ENCODE measurements around the gene LNPEP.

LNPEP gene

DNA sequence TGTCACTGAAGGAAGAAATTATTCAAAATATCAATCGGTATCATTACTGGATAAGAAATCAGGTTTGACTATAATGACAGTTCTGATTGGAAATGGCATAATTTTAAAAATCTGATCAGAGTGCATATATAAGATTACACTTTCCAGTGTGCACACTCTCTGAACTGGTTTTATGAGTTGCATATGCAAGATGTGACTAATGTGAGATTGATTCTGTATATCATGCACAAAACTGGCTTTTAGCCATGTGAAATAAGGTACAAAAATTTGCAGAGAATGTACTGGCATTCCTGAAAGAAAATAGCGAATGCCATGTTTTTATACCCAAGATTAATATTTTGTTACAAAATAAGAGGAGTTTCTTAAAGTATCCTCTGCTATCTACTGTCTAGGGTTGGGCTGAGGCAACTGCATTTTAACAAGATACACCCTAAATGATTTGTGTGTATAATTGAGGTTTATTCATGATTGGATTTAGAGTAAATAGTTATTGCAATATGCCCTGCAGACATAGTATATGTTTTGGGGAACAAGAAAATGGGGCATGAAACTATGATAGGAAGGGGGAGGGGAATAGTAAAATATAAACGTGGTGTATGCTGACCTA lies 70.7 kb downstream of the LNPEP start:
- no peak for DNase-seq

GRCh38 chr5:97009212-97009898 lies 73.5 kb downstream of the LNPEP start:
- DNase-seq = peak; percentile 94

DNA sequence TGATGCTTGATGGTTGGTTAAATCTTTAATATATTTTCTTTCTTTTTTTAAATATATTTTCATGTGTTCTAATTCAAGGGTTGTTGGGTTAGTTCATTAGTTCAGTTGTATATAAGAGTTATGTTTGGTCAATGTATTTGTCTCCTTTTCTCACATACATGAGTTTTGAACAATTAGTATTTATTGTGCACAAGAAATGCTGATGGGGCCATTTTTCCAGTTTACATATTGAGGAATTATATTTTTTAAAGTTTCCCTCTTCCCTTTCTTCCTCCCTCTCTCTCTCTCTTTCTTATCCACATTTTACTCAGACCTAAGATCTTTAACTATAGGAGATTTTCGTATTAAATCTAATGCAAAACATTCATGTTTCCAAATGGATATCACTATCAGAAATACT lies 74.0 kb downstream of the LNPEP start:
- DNase-seq = no peak

- DNase-seq = no peak
Measured at GRCh38 chr5:97010606-97011005, 74.7 kb downstream of the LNPEP start.

GRCh38 chr5:97011567-97011966 lies 75.7 kb downstream of the LNPEP start:
- no peak for DNase-seq

DNA sequence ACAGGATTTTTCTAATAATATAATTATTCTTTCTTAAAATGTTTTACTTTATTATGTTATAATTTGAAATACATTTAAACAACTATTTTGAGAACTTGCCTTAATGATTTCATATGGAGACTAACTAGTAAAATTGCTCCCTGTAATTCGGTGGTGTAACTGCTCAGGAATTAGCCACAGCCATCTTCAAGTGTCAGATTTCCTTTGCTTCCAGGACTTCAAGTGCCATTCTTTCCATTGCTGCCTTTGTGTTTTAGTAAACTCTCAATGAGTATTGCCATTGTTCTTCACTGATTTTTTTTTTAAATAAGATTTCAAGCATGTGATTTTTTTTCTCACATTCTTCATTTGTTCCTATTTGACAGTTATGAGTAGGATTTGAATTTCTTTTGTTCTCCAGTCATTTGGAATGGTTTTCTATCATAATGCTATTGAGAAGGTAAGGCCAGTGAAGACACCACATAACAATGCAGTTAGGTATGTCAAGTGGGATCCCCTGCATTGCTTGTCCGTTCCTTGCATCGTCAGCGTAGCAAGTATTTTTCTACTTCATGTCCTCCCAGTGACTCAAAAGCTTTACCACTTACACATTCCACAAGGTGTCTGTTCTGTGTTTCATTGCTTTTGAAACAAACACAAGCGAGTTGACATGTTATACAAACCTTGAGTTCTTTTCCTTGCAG lies 83.7 kb downstream of the LNPEP start:
- DNase-seq = no peak

DNA sequence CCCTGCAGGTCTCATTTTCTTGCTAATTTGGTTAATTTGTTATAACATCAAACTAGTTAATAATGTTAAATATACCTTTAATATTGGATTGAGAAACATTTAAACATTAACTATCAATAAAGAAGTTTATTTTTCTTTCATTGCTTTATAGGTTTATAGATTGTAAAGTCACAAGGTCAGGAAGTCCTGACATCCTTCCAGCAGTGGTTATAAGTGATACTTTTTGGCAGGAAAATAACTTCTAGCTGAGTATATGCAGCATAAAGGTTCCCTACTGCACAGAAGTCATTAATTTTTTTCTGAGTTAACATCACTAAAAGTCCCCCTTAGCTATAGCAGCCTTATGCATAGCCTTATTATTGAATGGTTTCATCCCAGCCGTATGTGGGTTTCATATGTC lies 85.5 kb downstream of the LNPEP start:
- no peak for DNase-seq

DNA sequence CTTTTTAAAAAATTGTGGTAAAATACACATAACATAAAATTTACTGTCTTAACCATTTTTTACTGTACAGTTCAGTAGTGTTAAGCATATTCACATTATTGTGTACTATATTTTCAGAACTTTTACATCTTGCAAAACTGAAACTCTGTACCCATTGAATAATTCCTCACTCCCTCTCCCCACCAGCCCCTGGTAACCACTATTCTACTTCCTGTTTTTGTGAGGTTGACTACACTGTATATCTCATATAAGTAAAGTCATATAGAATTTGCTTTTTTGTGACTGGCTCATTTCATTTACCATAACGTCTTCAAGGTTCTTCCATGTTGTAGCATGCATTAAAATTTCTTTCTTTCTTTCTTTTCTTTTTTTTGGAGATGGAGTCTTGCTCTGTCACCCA lies 87.0 kb downstream of the LNPEP start:
- peak; percentile 60 to 63 for DNase-seq

DNA sequence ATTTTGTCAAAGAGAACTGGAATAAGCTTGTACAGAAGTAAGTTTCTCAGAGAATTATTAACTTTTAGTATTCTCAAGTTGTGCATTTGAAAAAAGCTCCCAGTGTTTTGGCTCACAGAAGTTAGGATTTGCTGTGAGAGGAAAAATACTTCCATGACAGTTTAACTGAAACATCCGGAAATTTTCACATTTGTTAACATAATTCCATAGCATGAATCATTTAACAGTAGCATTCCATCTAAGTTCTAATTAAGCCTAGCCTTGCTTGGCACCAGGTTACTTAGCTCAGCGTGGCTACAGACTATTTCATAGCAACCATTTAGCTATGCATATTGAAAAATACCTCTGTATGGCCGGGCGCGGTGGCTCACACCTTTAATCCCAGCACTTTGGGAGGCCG lies 90.8 kb downstream of the LNPEP start:
- no peak for DNase-seq

GRCh38 chr5:97037819-97038218 lies 101.9 kb downstream of the LNPEP start:
- no peak for DNase-seq

GRCh38 chr5:97041239-97041638 lies 105.4 kb downstream of the LNPEP start:
- DNase-seq = no peak

DNA sequence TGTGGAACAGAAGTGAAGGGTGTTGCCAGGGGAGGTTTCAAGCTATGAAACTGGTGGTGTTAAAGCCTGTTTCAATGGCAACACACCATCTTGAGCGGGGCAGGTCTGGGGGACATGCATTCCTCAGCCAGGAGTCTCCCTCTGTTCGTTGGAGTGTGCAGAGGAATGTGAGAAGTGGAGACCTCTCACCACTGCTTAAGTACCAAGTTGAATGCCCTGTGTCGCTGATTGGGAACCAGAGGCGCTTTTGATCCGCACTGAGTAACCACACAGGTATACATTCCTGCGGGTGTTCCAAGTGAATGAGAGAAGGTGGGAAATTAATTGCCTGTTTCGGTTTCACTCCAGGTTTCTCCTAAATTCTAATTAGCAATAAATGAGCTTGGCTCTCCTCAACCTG lies 107.1 kb downstream of the LNPEP start:
- no peak for DNase-seq

DNA sequence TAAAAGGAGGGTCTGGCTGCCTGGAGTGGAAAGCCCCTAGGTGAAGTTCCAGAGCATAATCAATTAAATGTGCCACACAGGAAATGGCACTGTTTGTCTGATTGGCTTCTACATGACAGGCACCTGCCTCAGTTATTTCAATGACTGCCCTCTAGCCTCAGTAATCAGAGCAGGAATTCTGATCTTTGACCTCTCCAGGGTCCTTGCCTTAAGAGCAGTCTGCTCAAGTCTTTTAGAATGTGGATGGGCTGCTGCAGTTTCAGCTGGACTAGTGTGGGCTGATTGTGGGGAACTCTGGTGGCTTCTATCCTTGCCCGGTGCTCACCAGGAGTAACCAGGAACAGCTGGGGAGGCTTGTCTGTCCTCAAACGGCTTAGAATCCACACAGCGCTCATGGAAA lies 107.6 kb downstream of the LNPEP start:
- DNase-seq = no peak

- DNase-seq = no peak
Measured at GRCh38 chr5:97044052-97044451, 108.2 kb downstream of the LNPEP start.

GRCh38 chr5:97046270-97046982 lies 110.5 kb downstream of the LNPEP start:
- DNase-seq = peak; percentile 3 to 5

DNA sequence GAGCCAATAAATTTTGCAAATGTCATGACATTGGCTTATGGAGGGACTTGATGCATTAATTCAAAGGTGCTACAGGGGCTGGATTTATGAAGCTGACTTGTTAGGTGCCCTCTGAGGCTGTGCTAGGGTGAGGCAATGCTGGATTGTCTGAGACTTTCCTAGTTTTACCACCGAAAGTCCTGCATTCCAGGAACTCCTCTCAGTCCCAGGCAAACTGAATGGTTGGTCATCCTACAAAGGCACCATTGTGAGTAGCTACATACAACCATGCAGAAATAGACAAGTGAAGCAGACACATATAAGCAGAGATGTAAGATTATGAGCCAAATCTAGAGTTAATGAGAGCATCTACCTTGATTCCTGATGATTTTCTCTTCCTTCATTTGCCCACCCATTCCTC lies 111.2 kb downstream of the LNPEP start:
- no peak for DNase-seq

- no peak for DNase-seq
Measured at GRCh38 chr5:97049175-97049574, 113.3 kb downstream of the LNPEP start.

DNA sequence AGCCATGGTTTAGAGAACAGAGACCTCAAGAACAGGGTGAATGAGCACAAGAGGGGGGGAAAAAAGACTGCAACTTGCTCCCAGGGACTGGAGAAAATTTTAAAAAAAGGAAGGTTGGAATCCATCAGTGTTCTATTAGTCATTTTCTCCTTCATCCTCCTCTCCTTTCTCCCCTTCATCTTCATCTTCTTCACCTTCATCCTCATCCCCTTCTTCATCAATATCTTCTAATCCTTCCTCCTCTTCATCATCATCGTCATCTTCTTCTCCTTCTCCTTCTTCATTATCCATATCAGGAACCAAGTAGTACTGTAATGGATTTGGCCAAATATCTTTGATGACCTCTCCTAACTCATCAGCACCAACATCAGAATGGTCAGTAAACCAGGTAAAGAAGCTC lies 120.4 kb downstream of the LNPEP start:
- DNase-seq = no peak

DNA sequence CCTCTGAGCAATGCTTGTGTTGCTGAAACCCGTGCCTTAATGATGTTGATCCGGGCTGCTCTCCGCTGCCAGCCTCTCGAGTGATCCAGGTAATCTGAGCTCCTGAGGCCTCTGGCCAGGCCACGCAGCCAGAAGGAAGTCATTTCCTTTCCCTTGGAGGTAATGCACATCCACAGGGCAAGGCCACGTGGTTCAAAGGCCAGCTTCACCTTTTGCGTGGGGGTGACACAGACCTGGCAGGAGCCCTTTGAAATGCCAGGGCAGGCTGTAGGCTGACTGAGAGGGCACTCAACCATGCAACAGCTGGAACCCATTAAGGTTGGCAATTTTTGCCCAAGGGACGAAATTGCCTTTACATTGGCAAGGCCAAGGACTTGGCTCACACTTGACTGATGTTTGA lies 126.2 kb downstream of the LNPEP start:
- no peak for DNase-seq

GRCh38 chr5:97063251-97063650 lies 127.4 kb downstream of the LNPEP start:
- no peak for DNase-seq

- no peak for DNase-seq
Measured at GRCh38 chr5:97065475-97065874, 129.6 kb downstream of the LNPEP start.

- DNase-seq = no peak
Measured at GRCh38 chr5:97067296-97067850, 131.5 kb downstream of the LNPEP start.

DNA sequence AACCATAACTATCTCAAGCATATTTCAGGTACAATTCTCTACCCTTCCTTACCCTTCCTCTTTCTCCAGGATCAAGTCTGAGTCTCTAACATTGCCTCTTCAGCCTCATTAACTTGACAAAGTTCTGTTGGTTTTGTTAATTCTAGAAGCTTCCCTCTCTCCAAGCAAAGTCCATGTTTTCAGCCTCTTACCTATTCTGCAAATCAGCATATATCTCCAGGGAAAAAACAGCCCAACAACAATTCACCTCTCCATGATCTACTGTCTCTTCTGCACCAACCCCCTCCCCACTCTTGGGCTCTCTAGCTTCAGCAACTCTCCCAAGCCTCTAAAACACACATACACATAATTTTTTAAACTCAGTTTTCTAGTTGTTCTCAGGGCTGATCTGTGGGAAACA lies 134.4 kb downstream of the LNPEP start:
- DNase-seq = no peak

- no peak for DNase-seq
Measured at GRCh38 chr5:97071101-97071500, 135.2 kb downstream of the LNPEP start.
